OCI-LY3 (cell line): ENCODE results near the gene DNAJB13.
"Not testable (repeated sequence)": the region's sequence is repeated elsewhere in the genome, so short reads cannot be mapped to it uniquely, and the experiment has no call there.

ENCODE experiments used
- H2AFZ ChIP-seq: fragments of 200-600, 300-600 bp; shearing (Covaris generic); 2 replicates; pipeline ENCODE4 v1.6.0; 2014; ENCODE audit warnings: antibody characterized with exemption, low read depth, low read length
- H3K27ac ChIP-seq: fragments of 200-600, 300-600 bp; sonication (generic); 2 replicates; pipeline ENCODE4 v1.5.1; 2014; ENCODE audit warnings: mild to moderate bottlenecking, low read length, moderate library complexity, mixed read lengths
- H3K27me3 ChIP-seq: fragments of 200-600, 300-600 bp; sonication (generic); 2 replicates; pipeline ENCODE4 v1.6.1; 2014; ENCODE audit warnings: low read depth, low read length, mixed read lengths
- H3K36me3 ChIP-seq: fragments of 200-600, 300-600 bp; sonication (generic); replicated peaks from 2 replicates; pipeline ENCODE3; 2014; ENCODE audit warnings: low read depth, low read length, mixed read lengths
- H3K4me1 ChIP-seq: fragments of 300-600, 200-600 bp; sonication (generic); 2 replicates; pipeline ENCODE4 v1.6.1; 2014; ENCODE audit warnings: low read length, mixed read lengths
- H3K4me2 ChIP-seq: fragments of 200-600, 300-600 bp; sonication (generic); 2 replicates; pipeline ENCODE4 v1.6.1; 2014; ENCODE audit warnings: low read length, mixed read lengths
- H3K4me3 ChIP-seq: fragments of 300-600, 200-600 bp; sonication (generic); 2 replicates; pipeline ENCODE4 v1.5.1; 2014; ENCODE audit warnings: antibody characterized with exemption, mild to moderate bottlenecking, low read length, moderate library complexity
- H3K79me2 ChIP-seq: fragments of 300-600, 200-600 bp; shearing (Covaris generic); 2 replicates; pipeline ENCODE4 v1.6.1; 2014; ENCODE audit warnings: mild to moderate bottlenecking, low read length, mixed read lengths
- H3K9ac ChIP-seq: fragments of 300-600, 200-600 bp; shearing (Covaris generic); 2 replicates; pipeline ENCODE4 v1.6.0; 2014; ENCODE audit warnings: mild to moderate bottlenecking, low read length, moderate library complexity
- H3K9me3 ChIP-seq: fragments of 200-600, 300-600 bp; shearing (Covaris generic); 2 replicates; pipeline ENCODE4 v1.6.1; 2014; ENCODE audit warnings: low read length, mixed read lengths; ENCODE audit not compliant: insufficient read depth
- H4K20me1 ChIP-seq: fragments of 200-600, 300-600 bp; sonication (generic); 2 replicates; pipeline ENCODE4 v1.6.1; 2016; ENCODE audit warnings: low read length, mixed read lengths; ENCODE audit not compliant: insufficient read depth
- EZH2phosphoT487 ChIP-seq: fragments of 200-600 bp; shearing (Covaris generic); IDR thresholded peaks from 2 replicates; pipeline ENCODE4 v1.6.1; 2018; ENCODE audit warnings: antibody characterized with exemption, mixed run types, low read depth
- TF ChIP-seq, protein P1 (sequence below): fragments of 200-600, 300-600 bp; sonication (generic); IDR thresholded peaks from 2 replicates; pipeline ENCODE4 v1.5.1; 2014; ENCODE audit warnings: antibody characterized with exemption, low read length, low read depth

DNAJB13 gene

GRCh38 chr11:73931039-73931645 is 19.7 kb upstream of the DNAJB13 start:
- TF ChIP-seq EZH2phosphoT487 = no peak
- TF ChIP-seq, protein P1, sequence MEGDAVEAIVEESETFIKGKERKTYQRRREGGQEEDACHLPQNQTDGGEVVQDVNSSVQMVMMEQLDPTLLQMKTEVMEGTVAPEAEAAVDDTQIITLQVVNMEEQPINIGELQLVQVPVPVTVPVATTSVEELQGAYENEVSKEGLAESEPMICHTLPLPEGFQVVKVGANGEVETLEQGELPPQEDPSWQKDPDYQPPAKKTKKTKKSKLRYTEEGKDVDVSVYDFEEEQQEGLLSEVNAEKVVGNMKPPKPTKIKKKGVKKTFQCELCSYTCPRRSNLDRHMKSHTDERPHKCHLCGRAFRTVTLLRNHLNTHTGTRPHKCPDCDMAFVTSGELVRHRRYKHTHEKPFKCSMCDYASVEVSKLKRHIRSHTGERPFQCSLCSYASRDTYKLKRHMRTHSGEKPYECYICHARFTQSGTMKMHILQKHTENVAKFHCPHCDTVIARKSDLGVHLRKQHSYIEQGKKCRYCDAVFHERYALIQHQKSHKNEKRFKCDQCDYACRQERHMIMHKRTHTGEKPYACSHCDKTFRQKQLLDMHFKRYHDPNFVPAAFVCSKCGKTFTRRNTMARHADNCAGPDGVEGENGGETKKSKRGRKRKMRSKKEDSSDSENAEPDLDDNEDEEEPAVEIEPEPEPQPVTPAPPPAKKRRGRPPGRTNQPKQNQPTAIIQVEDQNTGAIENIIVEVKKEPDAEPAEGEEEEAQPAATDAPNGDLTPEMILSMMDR = peak; percentile 61
- Histone ChIP-seq H3K9ac (no peak overlapping the region), H3K4me1 (no peaks in the 10 kb centered on the region), H3K9me3 (no peaks in the 10 kb centered on the region), H4K20me1 (no peaks in the 10 kb centered on the region), H3K4me2 (no peak overlapping the region), H3K27ac (no peak overlapping the region), H3K4me3 (no peak overlapping the region), H2AFZ (no peak overlapping the region), H3K36me3 (peaks cover 28% of the 10 kb centered on the region), H3K27me3 (no peaks in the 10 kb centered on the region), H3K79me2 (no peaks in the 10 kb centered on the region)

GRCh38 chr11:73931951-73932350 is 18.9 kb upstream of the DNAJB13 start:
- no peaks in the 10 kb centered on the region for H3K79me2 ChIP-seq

DNA sequence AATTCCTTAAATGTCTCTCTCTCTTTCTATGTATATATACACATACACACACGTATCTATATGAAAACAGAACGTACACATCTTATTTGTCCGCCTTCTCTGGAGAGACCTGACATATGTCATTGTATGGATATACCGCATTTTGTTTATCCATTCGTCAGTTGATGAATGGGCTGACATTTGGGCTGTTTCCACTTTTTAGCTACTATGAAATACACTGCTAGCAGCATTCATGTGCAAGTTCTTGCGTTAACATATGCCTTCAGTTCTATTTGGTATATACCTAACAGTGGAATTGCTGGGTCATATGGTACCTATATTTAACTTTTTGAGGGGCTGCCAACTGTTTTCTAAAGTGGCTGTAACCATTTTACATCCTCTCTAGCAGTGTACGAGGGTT is 18.0 kb upstream of the DNAJB13 start:
- Histone ChIP-seq H3K4me1 (no peaks in the 10 kb centered on the region), H3K9me3 (no peaks in the 10 kb centered on the region), H3K4me3 (no peak overlapping the region), H2AFZ (no peak overlapping the region), H3K79me2 (no peaks in the 10 kb centered on the region), H3K9ac (no peak overlapping the region), H3K27me3 (no peaks in the 10 kb centered on the region), H3K4me2 (no peak overlapping the region), H3K36me3 (peaks cover 19% of the 10 kb centered on the region), H4K20me1 (no peaks in the 10 kb centered on the region), H3K27ac (no peak overlapping the region)
- TF ChIP-seq, protein P1 = no peak
- TF ChIP-seq EZH2phosphoT487 = no peak

More at GRCh38 chr11:73931951-73932350, 18.9 kb upstream of the DNAJB13 start:
- Histone ChIP-seq H2AFZ (no peak overlapping the region), H3K27ac (no peak overlapping the region), H3K4me1 (no peaks in the 10 kb centered on the region), H3K9me3 (no peaks in the 10 kb centered on the region), H3K4me3 (no peak overlapping the region), H3K4me2 (no peak overlapping the region), H4K20me1 (no peaks in the 10 kb centered on the region), H3K9ac (no peak overlapping the region), H3K27me3 (no peaks in the 10 kb centered on the region), H3K36me3 (peaks cover 27% of the 10 kb centered on the region)
- TF ChIP-seq, protein P1 = no peak
- TF ChIP-seq EZH2phosphoT487 = no peak

- H3K4me2 ChIP-seq, H3K27ac ChIP-seq, H3K9ac ChIP-seq, H3K4me3 ChIP-seq, H2AFZ ChIP-seq, H3K79me2 ChIP-seq, H3K9me3 ChIP-seq, H3K4me1 ChIP-seq, H3K27me3 ChIP-seq, H4K20me1 ChIP-seq: not testable (repeated sequence)
- peaks cover 20% of the 10 kb centered on the region for H3K36me3 ChIP-seq
Measured at GRCh38 chr11:73936047-73936446, 14.8 kb upstream of the DNAJB13 start.
